ENCODE measurements around the gene TDRD1. TPM values are rescaled to one million over a fixed set of nuclear protein-coding genes. Genes with fewer than 3 reads are reported as not detected.

The TDRD1 gene
- total RNA-seq, 2 donors from 2014 or later, result 0.78 to 0.99 TPM

DNA sequence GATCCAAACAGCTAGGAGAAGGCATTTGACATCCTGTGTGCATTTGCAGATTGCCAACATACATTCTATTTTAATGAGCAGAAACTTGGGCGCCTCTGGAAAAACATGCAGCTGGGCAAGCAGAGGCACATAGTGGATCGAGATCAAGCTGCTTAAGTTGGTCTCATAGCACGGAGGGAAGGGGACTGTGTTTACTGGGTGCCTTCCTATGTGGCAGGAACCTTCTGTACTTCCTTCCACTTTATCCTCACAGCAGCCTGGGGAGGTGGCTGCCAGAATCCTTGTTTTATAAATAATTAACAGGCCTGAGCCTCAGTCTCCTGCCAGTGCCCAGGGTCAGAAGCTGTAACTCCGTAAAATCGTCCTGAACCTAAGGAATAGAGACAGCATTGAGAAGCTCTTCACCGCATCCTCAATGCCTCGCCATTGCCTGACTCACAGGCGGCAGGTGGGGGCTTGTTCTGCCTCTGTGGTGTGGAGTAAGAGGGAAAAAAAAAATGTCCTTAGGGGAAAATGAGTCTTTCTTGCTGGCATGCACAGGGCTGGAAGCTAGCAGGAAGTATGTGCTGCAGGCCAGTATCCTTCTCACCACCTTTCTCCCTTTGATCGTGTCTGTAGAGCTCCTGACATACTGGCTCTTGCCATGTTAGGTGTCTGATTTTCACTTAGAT lies 66.1 kb downstream of the TDRD1 start:
- Histone ChIP-seq H3K36me3 (replicated peaks in 1 of 2; ENCODE audit: insufficient read depth in 1 of 2, low read depth in 2 of 2) (no peaks in the 10 kb centered on the region), H3K4me1 (peaks cover 24% of the 10 kb centered on the region), H3K27ac (peak overlapping the region; percentile 55 to 83 (median 72)), H3K4me3 (no peak overlapping the region), H3K9me3 (no peaks in the 10 kb centered on the region), H3K27me3 (no peaks in the 10 kb centered on the region)
- WGBS, 2 donors, result 33 to 41% methylated on average over 9 of the region's 9 CpGs
- intact Hi-C loops (cut with DNase I), result loop anchor here (10.0 kb wide), 1 partner anchor 70 kb away; the partner anchor contains the start of genes CCDC186 and TDRD1
- TF ChIP-seq POLR2A (IDR thresholded peaks at IDR 0.05), result peak in 1 of 3 donors; percentile 20
- TF ChIP-seq, protein P1, sequence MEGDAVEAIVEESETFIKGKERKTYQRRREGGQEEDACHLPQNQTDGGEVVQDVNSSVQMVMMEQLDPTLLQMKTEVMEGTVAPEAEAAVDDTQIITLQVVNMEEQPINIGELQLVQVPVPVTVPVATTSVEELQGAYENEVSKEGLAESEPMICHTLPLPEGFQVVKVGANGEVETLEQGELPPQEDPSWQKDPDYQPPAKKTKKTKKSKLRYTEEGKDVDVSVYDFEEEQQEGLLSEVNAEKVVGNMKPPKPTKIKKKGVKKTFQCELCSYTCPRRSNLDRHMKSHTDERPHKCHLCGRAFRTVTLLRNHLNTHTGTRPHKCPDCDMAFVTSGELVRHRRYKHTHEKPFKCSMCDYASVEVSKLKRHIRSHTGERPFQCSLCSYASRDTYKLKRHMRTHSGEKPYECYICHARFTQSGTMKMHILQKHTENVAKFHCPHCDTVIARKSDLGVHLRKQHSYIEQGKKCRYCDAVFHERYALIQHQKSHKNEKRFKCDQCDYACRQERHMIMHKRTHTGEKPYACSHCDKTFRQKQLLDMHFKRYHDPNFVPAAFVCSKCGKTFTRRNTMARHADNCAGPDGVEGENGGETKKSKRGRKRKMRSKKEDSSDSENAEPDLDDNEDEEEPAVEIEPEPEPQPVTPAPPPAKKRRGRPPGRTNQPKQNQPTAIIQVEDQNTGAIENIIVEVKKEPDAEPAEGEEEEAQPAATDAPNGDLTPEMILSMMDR (IDR thresholded peaks at IDR 0.05), result no peak
- ATAC-seq (peak; percentile 56), DNase-seq (peak; percentile 35 to 73 (median 66))

DNA sequence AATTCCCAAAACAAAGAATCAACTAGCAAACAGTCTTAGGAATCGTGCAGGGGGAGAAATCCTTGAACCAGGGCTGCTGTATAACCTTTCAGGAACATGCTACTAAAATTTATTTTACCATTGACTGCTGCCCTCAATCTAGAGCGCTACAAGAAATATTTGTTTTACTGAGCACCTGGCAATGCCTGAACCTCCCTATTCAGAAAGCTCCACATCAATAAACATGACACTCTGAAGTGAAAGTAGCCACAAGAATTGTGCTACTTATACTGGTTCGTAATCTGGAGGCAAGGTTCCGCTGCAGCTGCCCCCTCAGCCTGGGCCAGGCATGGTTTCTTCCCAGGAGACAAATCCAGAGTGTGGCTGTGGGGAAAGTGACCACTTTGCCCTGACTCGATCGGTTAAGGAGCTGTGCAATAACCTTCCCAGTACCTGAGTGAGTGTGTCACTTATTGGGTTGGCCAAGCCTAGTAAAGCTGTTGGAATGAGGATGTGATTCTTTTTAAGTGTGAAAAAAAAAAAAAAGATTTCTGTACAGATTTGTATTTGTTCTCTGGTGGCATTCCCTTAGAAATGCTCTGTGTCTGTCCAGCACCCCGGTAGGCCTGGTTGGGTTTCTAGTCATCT lies 67.6 kb downstream of the TDRD1 start:
- intact Hi-C loops (cut with DNase I), result loop anchor here (10.0 kb wide), 1 partner anchor 72 kb away; the partner anchor contains the start of genes CCDC186 and TDRD1
- no peaks in the 10 kb centered on the region for H3K36me3 ChIP-seq (replicated peaks in 1 of 2; ENCODE audit: insufficient read depth in 1 of 2, low read depth in 2 of 2)
- DNase-seq (peak in 2 of 4 donors; percentile 44 to 49), ATAC-seq (peak; percentile 80)
- no peak overlapping the region for H3K4me3 ChIP-seq
- H3K27ac ChIP-seq, result peak overlapping the region; percentile 55 to 83 (median 69)
- peaks cover 24% of the 10 kb centered on the region for H3K4me1 ChIP-seq
- no peaks in the 10 kb centered on the region for H3K9me3 ChIP-seq
- 59 to 69% methylated on average over 7 of the region's 7 CpGs for WGBS, 2 donors
- no peaks in the 10 kb centered on the region for H3K27me3 ChIP-seq
- TF ChIP-seq POLR2A (IDR thresholded peaks at IDR 0.05), result peak; percentile 18 to 63 (median 51)
- TF ChIP-seq, protein P1 (IDR thresholded peaks at IDR 0.05), result no peak

DNA sequence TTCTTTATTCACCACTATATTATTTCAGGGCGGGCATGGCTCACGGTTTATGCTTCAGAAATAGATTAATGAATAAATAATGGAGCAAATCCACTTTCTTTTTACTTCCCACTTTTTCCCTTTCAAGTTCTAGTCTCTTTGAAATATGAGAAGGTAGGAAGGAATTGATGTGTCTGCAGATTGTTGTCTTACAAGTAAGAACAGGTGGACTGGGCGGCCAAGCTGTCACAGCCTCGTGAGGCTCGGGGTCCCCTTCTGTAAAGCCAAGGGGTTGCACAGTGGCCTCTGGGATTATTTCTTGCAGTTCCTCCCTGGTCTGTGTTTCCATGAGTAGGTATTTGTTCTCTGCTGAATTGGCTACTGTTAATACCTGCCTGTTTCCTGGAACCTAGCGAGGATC lies 71.1 kb downstream of the TDRD1 start:
- DNase-seq (no peak), ATAC-seq (no peak)
- Histone ChIP-seq H3K4me3 (no peak overlapping the region), H3K36me3 (replicated peaks in 1 of 2; ENCODE audit: insufficient read depth in 1 of 2, low read depth in 2 of 2) (no peaks in the 10 kb centered on the region), H3K27ac (no peak overlapping the region), H3K27me3 (no peaks in the 10 kb centered on the region), H3K9me3 (no peaks in the 10 kb centered on the region), H3K4me1 (peaks cover 8% of the 10 kb centered on the region)
- TF ChIP-seq, protein P1 (IDR thresholded peaks at IDR 0.05), result no peak
- no peak for TF ChIP-seq POLR2A (IDR thresholded peaks at IDR 0.05)
- whole genome bisulfite sequencing, 2 donors, result 79 to 80% methylated on average over 6 of the region's 6 CpGs
- intact Hi-C loops (cut with DNase I), result no loop called here

DNA sequence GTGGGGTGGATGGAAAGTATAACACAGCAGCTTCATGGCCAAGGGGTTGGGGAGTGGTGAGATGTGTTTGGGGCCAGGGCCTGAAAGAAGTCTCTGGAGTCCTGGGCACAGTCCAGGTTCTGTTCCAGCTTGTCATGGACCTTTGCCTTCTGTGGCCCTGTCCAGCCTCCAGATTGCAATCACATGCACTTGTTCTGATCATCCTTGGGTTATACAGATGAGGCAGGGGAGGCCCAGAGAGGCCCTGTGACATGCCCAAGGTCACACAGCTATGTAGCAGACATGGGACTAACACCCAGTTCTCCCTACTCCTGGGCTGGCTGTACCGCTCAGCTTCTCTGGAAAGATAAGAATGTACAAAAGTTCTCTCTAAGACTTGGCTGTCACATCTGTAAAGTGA lies 71.6 kb downstream of the TDRD1 start:
- peaks cover 3% of the 10 kb centered on the region for H3K4me1 ChIP-seq
- 75 to 87% methylated on average over 1 of the region's 1 CpG for WGBS, 2 donors
- no peaks in the 10 kb centered on the region for H3K9me3 ChIP-seq
- H3K36me3 ChIP-seq (replicated peaks in 1 of 2; ENCODE audit: insufficient read depth in 1 of 2, low read depth in 2 of 2), result no peaks in the 10 kb centered on the region
- no peak for DNase-seq
- H3K27ac ChIP-seq, result no peak overlapping the region
- H3K4me3 ChIP-seq, result no peak overlapping the region
- no peaks in the 10 kb centered on the region for H3K27me3 ChIP-seq
- ATAC-seq, result no peak
- intact Hi-C loops (cut with DNase I), result no loop called here
- no peak for TF ChIP-seq POLR2A (IDR thresholded peaks at IDR 0.05)
- TF ChIP-seq, protein P1 (IDR thresholded peaks at IDR 0.05), result no peak

Measured in body of pancreas (tissue), 4 donors.